ENCODE measurements around the gene GUCY1A1. TPM values are rescaled to one million over a fixed set of nuclear protein-coding genes. Genes with fewer than 3 reads are reported as not detected.
"Not testable (repeated sequence)": the region's sequence is repeated elsewhere in the genome, so short reads cannot be mapped to it uniquely, and the experiment has no call there.

The GUCY1A1 gene
- total and polyA plus RNA-seq, 4 donors = 20.2 to 81.9 (median 68.2) TPM

DNA sequence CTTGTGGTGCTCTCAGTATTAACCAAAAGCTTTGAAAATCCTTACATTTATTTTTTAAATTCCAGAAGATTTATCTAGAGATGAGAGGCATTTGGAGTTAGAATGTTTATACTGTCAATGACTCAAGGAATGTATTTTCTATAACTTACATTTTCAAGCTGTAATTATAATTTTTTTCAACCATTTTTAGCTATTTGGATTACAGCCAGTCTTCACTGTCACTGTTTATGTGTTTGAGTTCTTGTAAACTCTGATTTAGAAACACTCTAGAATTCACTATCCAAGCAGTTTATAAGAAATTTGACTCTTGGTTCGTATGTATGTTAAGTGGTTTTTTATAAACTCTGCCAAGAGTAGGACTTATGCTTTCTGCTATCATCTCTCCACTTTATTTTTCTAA is 36.7 kb upstream of the GUCY1A1 start:
- Histone ChIP-seq H3K4me1 (ENCODE audit: control insufficient read depth in 1 of 2, insufficient read depth in 2 of 2, low read length in 2 of 2) (no peaks in the 10 kb centered on the region), H3K4me3 (ENCODE audit: low read length in 2 of 2) (no peak overlapping the region), H3K27me3 (ENCODE audit: control insufficient read depth in 1 of 2, insufficient read depth in 2 of 2, low read length in 1 of 2) (no peaks in the 10 kb centered on the region), H3K36me3 (ENCODE audit: control insufficient read depth in 1 of 2, insufficient read depth in 2 of 2, low read length in 1 of 2) (no peaks in the 10 kb centered on the region), H3K9me3 (ENCODE audit: control insufficient read depth, low read length) (no peaks in the 10 kb centered on the region), H3K27ac (ENCODE audit: low read depth in 1 of 2, low read length in 2 of 2) (no peak overlapping the region)
- intact Hi-C loops (cut with DNase I) = no loop called here
- no peak for DNase-seq
- WGBS, 2 donors = 81 to 87% methylated on average over 1 of the region's 1 CpG
- no peak for ATAC-seq (ENCODE audit: low FRiP score)

- H3K4me1 ChIP-seq (ENCODE audit: control insufficient read depth in 1 of 2, insufficient read depth in 2 of 2, low read length in 2 of 2) = no peaks in the 10 kb centered on the region
- no peaks in the 10 kb centered on the region for H3K36me3 ChIP-seq (ENCODE audit: control insufficient read depth in 1 of 2, insufficient read depth in 2 of 2, low read length in 1 of 2)
- ATAC-seq (ENCODE audit: low FRiP score) (no peak), DNase-seq (no peak)
- intact Hi-C loops (cut with DNase I) = no loop called here
- H3K4me3 ChIP-seq (ENCODE audit: low read length in 2 of 2) = no peak overlapping the region
- H3K9me3 ChIP-seq (ENCODE audit: control insufficient read depth, low read length) = no peaks in the 10 kb centered on the region
- H3K27ac ChIP-seq (ENCODE audit: low read depth in 1 of 2, low read length in 2 of 2) = no peak overlapping the region
- H3K27me3 ChIP-seq (ENCODE audit: control insufficient read depth in 1 of 2, insufficient read depth in 2 of 2, low read length in 1 of 2) = no peaks in the 10 kb centered on the region
- WGBS, 2 donors = 89% methylated on average over 4 of the region's 4 CpGs
These were observed 34.3 kb upstream of the GUCY1A1 start for GRCh38 chr4:155632310-155632840.

GRCh38 chr4:155638195-155638965 is 28.3 kb upstream of the GUCY1A1 start:
- Histone ChIP-seq H3K9me3 (ENCODE audit: control insufficient read depth, low read length) (no peaks in the 10 kb centered on the region), H3K4me3 (ENCODE audit: low read length in 2 of 2) (no peak overlapping the region), H3K36me3 (ENCODE audit: control insufficient read depth in 1 of 2, insufficient read depth in 2 of 2, low read length in 1 of 2) (no peaks in the 10 kb centered on the region), H3K27me3 (ENCODE audit: control insufficient read depth in 1 of 2, insufficient read depth in 2 of 2, low read length in 1 of 2) (no peaks in the 10 kb centered on the region), H3K4me1 (ENCODE audit: control insufficient read depth in 1 of 2, insufficient read depth in 2 of 2, low read length in 2 of 2) (no peaks in the 10 kb centered on the region), H3K27ac (ENCODE audit: low read depth in 1 of 2, low read length in 2 of 2) (no peak overlapping the region)
- DNase-seq = no peak
- no peak for ATAC-seq (ENCODE audit: low FRiP score)
- intact Hi-C loops (cut with DNase I) = no loop called here
- WGBS, 2 donors = 91 to 92% methylated on average over 5 of the region's 5 CpGs

DNA sequence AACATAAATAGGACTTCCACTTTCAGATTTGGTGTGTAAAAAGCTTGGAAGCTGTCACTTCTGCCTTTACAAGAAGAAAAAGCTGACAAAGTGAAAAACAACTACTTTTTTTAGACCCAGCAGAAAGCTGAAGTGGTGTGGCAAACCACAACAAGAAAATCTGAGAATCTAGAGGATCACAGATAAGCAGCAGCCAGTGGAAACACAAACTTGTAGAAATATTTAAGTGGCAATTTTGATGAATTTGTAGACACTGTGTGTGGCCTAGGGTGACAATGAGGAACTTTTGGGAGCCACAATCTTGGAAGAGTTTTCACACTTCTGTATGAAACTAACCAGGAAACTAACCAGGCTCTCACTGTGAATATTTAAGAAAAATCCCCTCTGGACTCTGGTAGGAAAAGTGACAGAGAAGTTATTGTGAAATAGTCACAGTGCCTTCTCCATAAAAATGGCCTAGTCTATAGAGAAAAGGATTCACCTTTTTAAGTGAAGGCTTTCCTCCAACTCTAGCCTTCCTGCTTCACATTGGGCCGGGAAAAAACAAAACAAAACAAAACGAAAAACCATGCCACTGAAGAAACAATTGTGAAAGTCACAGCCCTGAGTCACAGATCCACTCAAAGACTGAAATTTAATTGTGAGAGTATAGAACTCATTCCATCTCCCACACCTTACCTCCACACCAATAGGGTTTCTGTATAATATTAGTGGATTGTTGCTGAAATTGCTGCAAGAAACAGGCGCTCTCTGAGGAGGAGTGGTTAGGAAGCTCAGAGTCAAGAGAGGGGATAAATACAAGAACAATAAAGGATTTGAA is 26.7 kb upstream of the GUCY1A1 start:
- no peak for ATAC-seq (ENCODE audit: low FRiP score)
- 19 to 41% methylated on average over 3 of the region's 3 CpGs for WGBS, 2 donors
- Histone ChIP-seq H3K27me3 (ENCODE audit: control insufficient read depth in 1 of 2, insufficient read depth in 2 of 2, low read length in 1 of 2) (no peaks in the 10 kb centered on the region), H3K4me3 (ENCODE audit: low read length in 2 of 2) (no peak overlapping the region), H3K9me3 (ENCODE audit: control insufficient read depth, low read length) (no peaks in the 10 kb centered on the region), H3K27ac (ENCODE audit: low read depth in 1 of 2, low read length in 2 of 2) (no peak overlapping the region), H3K4me1 (ENCODE audit: control insufficient read depth in 1 of 2, insufficient read depth in 2 of 2, low read length in 2 of 2) (no peaks in the 10 kb centered on the region), H3K36me3 (ENCODE audit: control insufficient read depth in 1 of 2, insufficient read depth in 2 of 2, low read length in 1 of 2) (no peaks in the 10 kb centered on the region)
- DNase-seq = no peak
- intact Hi-C loops (cut with DNase I) = no loop called here

- 86 to 92% methylated on average over 2 of the region's 2 CpGs for WGBS, 2 donors
- H3K27ac ChIP-seq (ENCODE audit: low read depth in 1 of 2, low read length in 2 of 2) = no peak overlapping the region
- H3K4me3 ChIP-seq (ENCODE audit: low read length in 2 of 2) = no peak overlapping the region
- no peaks in the 10 kb centered on the region for H3K9me3 ChIP-seq (ENCODE audit: control insufficient read depth, low read length)
- no peaks in the 10 kb centered on the region for H3K36me3 ChIP-seq (ENCODE audit: control insufficient read depth in 1 of 2, insufficient read depth in 2 of 2, low read length in 1 of 2)
- intact Hi-C loops (cut with DNase I) = no loop called here
- H3K27me3 ChIP-seq (ENCODE audit: control insufficient read depth in 1 of 2, insufficient read depth in 2 of 2, low read length in 1 of 2) = no peaks in the 10 kb centered on the region
- H3K4me1 ChIP-seq (ENCODE audit: control insufficient read depth in 1 of 2, insufficient read depth in 2 of 2, low read length in 2 of 2) = no peaks in the 10 kb centered on the region
- ATAC-seq (ENCODE audit: low FRiP score) (no peak), DNase-seq (no peak)
These were observed 25.9 kb upstream of the GUCY1A1 start for GRCh38 chr4:155640751-155641150.

- H3K4me3 ChIP-seq (ENCODE audit: low read length in 2 of 2) = no peak overlapping the region
- intact Hi-C loops (cut with DNase I) = no loop called here
- no peaks in the 10 kb centered on the region for H3K27me3 ChIP-seq (ENCODE audit: control insufficient read depth in 1 of 2, insufficient read depth in 2 of 2, low read length in 1 of 2)
- H3K36me3 ChIP-seq (ENCODE audit: control insufficient read depth in 1 of 2, insufficient read depth in 2 of 2, low read length in 1 of 2) = no peaks in the 10 kb centered on the region
- WGBS, 2 donors = 92 to 98% methylated on average over 1 of the region's 1 CpG
- H3K9me3 ChIP-seq (ENCODE audit: control insufficient read depth, low read length) = no peaks in the 10 kb centered on the region
- H3K27ac ChIP-seq (ENCODE audit: low read depth in 1 of 2, low read length in 2 of 2) = no peak overlapping the region
- ATAC-seq (ENCODE audit: low FRiP score) (no peak), DNase-seq (no peak)
- H3K4me1 ChIP-seq (ENCODE audit: control insufficient read depth in 1 of 2, insufficient read depth in 2 of 2, low read length in 2 of 2) = no peaks in the 10 kb centered on the region
These were observed 23.6 kb upstream of the GUCY1A1 start for GRCh38 chr4:155643087-155643486.

GRCh38 chr4:155646001-155646400 is 20.6 kb upstream of the GUCY1A1 start:
- ATAC-seq (ENCODE audit: low FRiP score) (no peak), DNase-seq (no peak)
- no peaks in the 10 kb centered on the region for H3K9me3 ChIP-seq (ENCODE audit: control insufficient read depth, low read length)
- H3K36me3 ChIP-seq (ENCODE audit: control insufficient read depth in 1 of 2, insufficient read depth in 2 of 2, low read length in 1 of 2) = no peaks in the 10 kb centered on the region
- H3K4me1 ChIP-seq (ENCODE audit: control insufficient read depth in 1 of 2, insufficient read depth in 2 of 2, low read length in 2 of 2) = no peaks in the 10 kb centered on the region
- intact Hi-C loops (cut with DNase I) = no loop called here
- H3K4me3 ChIP-seq (ENCODE audit: low read length in 2 of 2) = no peak overlapping the region
- H3K27ac ChIP-seq (ENCODE audit: low read depth in 1 of 2, low read length in 2 of 2) = no peak overlapping the region
- H3K27me3 ChIP-seq (ENCODE audit: control insufficient read depth in 1 of 2, insufficient read depth in 2 of 2, low read length in 1 of 2) = no peaks in the 10 kb centered on the region
- 89% methylated on average over 2 of the region's 2 CpGs for WGBS, 2 donors

GRCh38 chr4:155650785-155651184 is 15.9 kb upstream of the GUCY1A1 start:
- DNase-seq; ATAC-seq (ENCODE audit: low FRiP score); intact Hi-C loops (cut with DNase I); H3K4me1 ChIP-seq (ENCODE audit: control insufficient read depth in 1 of 2, insufficient read depth in 2 of 2, low read length in 2 of 2); H3K4me3 ChIP-seq (ENCODE audit: low read length in 2 of 2); H3K27ac ChIP-seq (ENCODE audit: low read depth in 1 of 2, low read length in 2 of 2); H3K27me3 ChIP-seq (ENCODE audit: control insufficient read depth in 1 of 2, insufficient read depth in 2 of 2, low read length in 1 of 2); H3K9me3 ChIP-seq (ENCODE audit: control insufficient read depth, low read length); H3K36me3 ChIP-seq (ENCODE audit: control insufficient read depth in 1 of 2, insufficient read depth in 2 of 2, low read length in 1 of 2): not testable (repeated sequence)
- 96% methylated on average over 4 of the region's 4 CpGs for WGBS, 2 donors

GRCh38 chr4:155653052-155653451 is 13.6 kb upstream of the GUCY1A1 start:
- no peak overlapping the region for H3K27ac ChIP-seq (ENCODE audit: low read depth in 1 of 2, low read length in 2 of 2)
- H3K27me3 ChIP-seq (ENCODE audit: control insufficient read depth in 1 of 2, insufficient read depth in 2 of 2, low read length in 1 of 2) = no peaks in the 10 kb centered on the region
- ATAC-seq (ENCODE audit: low FRiP score) (no peak), DNase-seq (no peak)
- no peaks in the 10 kb centered on the region for H3K4me1 ChIP-seq (ENCODE audit: control insufficient read depth in 1 of 2, insufficient read depth in 2 of 2, low read length in 2 of 2)
- no peaks in the 10 kb centered on the region for H3K9me3 ChIP-seq (ENCODE audit: control insufficient read depth, low read length)
- no peak overlapping the region for H3K4me3 ChIP-seq (ENCODE audit: low read length in 2 of 2)
- H3K36me3 ChIP-seq (ENCODE audit: control insufficient read depth in 1 of 2, insufficient read depth in 2 of 2, low read length in 1 of 2) = no peaks in the 10 kb centered on the region
- intact Hi-C loops (cut with DNase I) = no loop called here

Data from aorta (tissue), 5 donors.